Islet precursor cell (in vitro differentiated cells): ENCODE data around the gene FUS.
"Not testable (repeated sequence)": the region's sequence is repeated elsewhere in the genome, so short reads cannot be mapped to it uniquely, and the experiment has no call there.

Source experiments
- DNase-seq: peaks from one replicate; pipeline ENCODE4 v3.0.0-alpha.2; 2018

FUS gene

DNA sequence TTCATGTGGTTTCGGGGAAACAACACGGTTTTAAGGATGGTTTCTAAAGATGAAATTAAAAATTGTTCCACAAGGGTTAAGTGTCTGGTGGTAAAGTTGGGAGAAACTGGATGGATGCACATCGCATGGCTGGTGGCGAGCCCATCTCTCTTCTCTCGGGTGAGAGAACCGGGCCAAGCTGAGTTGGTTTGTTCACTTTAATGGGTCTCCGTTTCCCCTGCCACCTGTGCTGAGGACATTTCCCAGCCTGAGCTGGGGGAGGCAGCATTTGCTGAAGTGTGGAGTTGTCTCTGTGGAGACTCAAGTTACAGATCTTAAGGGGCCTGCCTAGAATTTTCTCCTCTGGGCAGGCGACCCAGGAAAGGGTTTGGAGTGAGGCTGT is 7.9 kb downstream of the FUS start:
- DNase-seq, result no peak

DNA sequence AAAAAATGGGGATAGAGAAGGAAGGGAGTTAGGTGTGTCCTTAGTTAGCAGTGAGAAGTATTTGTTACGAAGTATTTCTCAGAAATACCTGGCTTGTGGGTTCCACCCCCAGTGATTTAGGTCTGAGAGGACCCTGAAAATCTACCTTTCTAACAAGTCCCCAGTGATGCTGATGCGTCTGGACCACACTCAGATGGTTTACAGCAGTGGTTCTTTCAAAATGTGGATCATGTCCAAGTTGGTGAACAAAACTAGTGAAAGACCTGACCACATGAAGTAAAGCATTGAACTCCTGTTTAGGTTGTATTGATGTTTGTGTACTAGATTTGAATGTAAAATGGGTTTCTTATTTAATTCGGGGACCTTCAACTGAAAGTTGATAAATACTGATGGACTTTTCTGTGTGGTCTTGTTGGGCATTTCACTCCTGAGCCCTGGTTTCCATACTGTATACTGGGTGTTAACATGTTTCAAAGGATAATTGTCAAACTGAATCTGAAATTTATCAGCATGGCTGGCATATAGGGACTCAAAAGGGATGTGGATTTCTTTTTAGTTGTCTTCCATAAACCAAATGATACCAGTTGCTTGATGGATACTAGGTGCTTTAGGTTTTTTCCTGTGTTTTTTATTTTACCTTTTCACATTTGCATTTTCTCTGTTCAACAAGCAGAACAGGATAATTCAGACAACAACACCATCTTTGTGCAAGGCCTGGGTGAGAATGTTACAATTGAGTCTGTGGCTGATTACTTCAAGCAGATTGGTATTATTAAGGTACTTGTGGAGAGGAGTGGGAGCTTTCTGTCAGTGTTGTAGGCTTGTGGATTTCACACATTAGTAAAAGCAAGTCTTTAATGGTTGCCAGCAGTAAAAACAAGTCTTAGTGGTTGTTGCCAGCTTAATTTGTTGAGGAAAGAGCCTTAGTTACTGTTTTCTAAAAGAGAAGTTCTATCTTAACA is 8.8 kb downstream of the FUS start:
- no peak for DNase-seq

DNA sequence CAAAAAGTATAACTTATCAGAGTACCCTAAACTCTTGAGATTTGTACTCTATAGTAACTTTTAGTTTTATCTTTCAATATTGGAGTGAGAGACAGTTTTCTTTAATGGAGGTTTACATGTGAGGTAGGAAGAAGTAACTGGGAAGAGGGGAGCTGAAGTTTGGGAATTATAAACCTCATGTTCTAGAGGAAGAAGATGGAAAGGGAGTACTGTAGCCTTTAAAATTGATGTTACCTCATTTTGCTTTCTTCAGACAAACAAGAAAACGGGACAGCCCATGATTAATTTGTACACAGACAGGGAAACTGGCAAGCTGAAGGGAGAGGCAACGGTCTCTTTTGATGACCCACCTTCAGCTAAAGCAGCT is 9.5 kb downstream of the FUS start:
- DNase-seq, result no peak

DNA sequence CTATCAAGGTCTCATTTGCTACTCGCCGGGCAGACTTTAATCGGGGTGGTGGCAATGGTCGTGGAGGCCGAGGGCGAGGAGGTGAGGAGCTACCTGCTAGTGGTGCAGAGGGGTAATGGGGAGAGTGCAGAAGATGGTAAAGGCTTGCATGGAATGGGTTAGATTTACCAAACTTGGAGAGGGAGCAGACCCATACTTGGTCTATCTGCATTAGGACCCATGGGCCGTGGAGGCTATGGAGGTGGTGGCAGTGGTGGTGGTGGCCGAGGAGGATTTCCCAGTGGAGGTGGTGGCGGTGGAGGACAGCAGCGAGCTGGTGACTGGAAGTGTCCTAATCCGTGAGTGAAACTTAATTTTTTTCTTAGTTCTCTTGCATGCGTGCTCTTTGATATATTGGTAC is 10.1 kb downstream of the FUS start:
- no peak for DNase-seq

DNA sequence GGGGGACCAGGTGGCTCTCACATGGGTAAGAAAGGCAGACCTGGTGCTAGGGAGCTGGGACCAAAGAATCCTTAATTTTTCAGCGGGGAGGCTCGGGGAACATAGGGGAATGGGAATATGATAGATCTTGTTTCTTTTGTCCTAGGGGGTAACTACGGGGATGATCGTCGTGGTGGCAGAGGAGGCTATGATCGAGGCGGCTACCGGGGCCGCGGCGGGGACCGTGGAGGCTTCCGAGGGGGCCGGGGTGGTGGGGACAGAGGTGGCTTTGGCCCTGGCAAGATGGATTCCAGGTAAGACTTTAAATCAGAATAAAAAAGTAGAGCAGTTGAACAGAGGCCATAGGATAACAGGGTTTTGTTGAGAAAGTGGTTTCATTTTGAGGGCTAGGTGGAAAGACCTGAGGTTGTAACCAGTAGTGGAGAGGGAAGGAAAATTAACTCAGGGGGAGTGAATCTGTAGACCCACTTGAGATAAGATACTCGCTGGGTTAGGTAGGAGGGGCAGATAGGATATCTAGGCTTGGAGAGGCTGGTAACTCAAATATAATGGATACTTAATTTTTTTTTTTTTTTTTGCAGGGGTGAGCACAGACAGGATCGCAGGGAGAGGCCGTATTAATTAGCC is 11.0 kb downstream of the FUS start:
- no peak for DNase-seq

DNA sequence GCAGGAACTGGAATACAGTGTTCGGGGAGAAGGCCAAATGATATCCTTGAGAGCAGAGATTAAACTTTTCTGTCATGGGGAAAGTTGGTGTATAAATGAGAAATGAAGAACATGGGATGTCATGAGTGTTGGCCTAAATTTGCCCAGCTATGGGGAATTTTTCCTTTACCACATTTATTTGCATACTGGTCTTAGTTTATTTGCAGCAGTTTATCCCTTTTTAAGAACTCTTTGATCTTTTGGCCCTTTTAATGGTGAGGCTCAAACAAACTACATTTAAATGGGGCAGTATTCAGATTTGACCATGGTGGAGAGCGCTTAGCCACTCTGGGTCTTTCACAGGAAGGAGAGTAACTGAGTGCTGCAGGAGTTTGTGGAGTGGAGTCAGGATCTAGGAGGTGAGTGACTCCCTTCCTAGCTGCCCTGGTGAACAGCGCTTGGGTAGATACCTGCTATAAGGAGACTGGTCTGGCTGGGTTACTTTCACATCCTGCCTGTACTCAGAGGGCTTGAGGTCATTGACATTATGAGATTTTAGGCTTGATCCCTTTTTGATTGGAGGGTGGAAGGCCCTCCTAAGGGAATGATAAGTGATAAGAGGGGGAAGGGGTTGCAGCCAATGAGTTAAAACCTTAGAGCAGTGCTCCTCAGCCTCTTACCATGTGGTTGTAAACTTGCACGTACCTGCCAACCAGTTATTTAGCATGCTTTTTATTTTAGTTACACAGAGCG is 11.9 kb downstream of the FUS start:
- DNase-seq, result no peak

DNA sequence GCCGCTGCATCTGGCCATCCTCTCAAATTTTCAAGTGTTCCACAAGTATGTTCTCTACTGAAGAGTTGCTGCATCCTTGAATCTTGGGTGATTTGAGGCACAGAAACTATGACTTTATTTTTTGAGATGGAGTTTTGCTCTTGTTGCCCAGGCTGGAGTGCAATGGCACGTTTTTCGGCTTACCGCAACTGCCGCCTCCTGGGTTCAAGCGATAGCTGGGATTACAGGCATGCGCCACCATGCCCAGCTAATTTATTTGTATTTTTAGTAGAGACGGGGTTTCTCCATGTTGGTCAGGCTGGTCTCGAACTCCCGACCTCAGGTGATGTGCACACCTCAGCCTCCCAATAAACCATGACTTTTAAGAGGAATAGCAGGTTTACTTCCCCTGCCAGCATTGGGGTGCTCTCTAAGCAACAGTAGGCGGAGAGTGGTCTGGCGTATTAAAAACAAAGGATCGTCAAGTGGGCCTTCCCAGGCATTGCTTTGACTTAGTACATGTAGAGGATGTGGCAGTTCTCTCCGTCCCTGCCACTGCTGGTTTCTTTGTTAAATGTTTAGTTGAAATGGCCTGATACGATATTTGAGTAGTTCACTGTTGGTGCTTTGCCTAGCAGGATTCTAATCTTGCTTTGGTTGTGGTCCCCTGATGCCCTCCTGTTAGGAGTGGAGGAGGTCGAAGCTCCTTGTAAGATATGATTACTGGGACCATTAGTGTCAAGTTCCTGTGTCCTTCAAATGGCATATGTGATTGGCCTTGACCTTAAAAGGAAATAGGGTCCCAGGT is 13.1 kb downstream of the FUS start:
- DNase-seq, result no peak

DNA sequence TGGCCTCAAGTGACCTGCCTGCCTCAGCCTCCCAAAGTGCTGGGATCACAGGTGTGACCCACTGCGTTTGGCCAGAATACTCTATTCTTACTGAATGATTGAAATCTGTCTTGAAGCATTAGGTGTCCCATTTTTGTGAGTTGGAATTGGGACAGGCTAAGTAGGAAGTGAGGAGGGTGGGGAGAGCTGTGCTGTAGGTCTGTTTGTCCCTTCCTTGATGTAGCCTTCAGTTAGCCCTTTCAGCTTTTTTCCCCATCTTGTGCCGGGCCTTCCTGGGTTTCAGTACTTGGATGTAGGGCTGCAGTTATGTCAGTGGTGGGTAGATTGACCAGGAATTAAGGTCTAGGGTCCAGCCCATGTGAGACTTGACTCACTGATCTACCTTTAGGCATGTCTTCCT is 13.9 kb downstream of the FUS start:
- no peak for DNase-seq

DNA sequence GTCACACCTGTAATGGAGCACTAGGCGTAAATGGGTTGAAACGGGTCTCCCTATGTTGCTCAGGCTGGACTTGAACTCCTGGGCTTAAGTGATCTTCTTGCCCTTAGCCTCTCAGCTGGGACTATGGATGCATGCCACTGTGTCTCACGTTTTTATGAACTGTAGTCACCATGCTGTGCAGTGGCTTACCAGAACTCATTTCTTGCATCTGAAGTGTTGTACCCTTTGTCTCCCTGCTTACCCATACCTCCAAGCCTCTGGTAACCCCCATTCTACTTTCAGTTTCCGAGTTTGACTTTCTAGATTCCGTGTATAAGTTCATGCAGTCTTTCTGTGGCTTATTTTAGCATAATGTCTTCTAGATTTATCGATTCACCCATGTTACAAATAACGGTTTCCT is 15.0 kb downstream of the FUS start:
- no peak for DNase-seq

DNA sequence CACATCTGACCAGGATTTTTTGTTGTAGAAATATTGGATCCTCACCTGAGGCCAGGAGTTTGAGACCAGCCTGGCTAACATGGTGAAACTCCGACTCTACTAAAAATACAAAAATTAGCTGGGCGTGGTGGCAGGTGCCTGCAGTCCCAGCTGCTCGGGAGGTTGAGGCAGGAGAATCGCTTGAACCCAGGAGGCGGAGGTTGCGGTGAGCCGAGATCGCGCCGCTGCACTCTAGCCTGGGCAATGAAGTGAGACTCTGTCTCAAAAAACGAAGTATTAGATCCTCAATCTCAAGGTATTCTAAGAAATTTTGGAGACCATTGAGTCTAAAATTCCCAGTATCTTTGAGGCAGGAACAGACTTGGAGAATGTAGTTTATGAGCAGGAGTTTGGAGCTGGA is 15.9 kb downstream of the FUS start:
- not testable (repeated sequence) for DNase-seq

DNA sequence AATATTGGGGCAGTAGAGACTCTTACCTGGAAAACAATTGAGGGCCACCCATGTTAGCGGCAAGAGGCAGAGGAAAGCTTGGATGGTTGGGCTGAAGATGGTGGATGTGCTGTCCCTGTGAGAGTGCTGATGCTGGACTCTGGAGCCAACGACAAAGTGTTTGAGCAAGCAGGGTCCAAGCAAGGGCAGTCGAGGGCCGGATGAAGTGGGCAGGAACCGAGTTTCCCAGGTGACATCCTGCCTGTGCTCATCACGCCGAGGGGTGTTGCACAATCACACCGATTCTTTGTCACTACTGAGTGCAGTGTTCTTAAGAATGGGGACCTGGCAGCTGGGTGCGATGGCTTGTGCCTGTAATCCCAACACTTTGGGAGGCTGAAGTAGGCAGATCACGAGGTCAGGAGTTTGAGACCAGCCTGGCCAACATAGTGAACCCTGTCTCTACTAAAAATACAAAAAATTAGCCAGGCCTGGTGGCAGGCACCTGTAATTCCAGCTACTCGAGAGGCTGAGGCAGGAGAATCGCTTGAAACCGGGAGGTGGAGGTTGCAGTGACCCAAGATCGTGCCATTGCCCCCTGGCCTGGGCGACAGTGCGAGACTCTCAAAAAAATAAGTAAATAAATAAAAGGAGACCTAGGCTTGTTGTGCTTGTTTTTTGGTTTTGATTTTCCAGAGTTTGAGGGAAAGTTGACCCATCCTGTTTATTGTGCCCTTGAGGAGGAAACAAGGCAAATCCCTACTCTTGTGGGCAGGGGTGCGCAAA is 16.6 kb downstream of the FUS start:
- DNase-seq, result no peak

DNA sequence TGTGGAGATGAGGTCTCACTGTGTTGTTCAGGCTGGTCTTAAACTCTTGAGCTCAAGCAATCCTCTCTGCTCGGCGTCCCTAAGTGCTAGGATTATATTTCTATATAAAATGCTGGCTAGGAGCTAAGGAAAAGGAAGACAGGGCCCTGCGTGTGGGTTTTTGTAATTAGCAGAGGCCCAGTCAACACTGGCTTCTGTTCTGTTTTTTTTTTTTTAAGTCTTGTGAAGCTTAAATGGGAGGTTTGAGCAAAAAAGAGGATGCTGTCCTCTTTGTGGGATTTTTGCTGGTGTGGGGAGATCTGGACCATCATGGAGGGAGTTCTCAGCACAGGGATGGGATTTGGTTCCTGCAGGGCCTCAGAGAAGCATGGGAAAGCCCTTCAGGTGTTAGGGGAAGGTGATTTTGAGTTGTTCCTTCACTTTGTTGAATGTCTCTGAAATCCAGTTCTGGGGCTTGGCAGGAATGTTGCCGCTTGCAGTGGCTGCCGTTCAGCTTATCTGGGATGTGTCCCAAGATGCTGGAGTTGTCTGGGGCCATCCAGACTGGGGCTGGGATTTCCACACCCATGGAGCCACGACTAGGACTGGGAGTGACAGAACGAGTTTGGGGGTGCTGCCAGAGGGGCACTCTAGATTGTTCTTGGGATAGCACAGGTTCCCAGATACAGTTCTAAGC is 18.4 kb downstream of the FUS start:
- DNase-seq, result no peak

DNA sequence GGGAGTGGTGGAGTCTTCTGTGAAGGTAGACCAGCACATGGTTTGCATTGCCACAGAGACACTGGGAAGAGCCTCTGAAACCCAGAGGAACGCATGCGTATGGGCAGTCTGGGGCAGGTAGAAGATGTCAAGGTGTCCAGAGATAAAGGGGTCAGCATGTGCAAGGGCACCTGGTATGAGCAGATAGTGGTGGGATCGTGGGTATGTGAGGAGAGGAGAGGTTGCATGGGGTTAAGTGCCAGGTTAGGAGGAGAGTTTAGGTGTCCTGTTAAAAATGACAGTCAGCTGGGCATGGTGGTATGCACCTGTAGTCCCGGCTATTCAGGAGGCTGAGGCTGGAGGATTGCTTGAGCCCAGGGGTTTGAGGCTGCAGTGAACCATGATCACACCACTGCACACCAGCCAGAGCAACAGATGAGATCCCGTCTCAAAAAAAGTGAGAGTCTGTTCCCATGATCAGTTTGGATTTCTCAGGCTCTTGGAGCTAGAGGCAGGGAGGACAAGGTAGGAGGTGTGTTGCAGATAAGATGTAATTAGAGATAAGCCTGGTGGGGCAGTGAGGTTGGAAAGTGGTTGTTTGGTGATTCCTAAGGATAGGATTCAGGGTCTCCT is 19.6 kb downstream of the FUS start:
- no peak for DNase-seq

DNA sequence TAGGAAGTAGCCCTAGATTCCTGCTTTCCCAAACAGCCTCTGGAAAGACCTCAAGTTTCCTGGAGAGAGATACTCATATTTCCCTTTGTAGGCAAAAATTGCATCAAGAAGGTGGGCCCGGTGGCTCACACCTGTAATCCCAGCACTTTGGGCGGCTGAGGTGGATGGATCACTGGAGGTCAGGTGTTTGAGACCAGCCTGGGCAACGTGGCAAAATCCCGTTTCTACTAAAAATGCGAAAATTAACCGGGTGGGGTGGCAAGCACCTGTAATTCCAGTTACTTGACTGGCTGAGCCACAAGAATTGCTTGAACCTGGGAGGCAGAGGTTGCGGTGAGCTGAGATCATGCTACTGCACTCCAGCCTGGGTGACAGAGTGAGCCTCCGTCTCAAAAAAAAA is 20.2 kb downstream of the FUS start:
- not testable (repeated sequence) for DNase-seq

DNA sequence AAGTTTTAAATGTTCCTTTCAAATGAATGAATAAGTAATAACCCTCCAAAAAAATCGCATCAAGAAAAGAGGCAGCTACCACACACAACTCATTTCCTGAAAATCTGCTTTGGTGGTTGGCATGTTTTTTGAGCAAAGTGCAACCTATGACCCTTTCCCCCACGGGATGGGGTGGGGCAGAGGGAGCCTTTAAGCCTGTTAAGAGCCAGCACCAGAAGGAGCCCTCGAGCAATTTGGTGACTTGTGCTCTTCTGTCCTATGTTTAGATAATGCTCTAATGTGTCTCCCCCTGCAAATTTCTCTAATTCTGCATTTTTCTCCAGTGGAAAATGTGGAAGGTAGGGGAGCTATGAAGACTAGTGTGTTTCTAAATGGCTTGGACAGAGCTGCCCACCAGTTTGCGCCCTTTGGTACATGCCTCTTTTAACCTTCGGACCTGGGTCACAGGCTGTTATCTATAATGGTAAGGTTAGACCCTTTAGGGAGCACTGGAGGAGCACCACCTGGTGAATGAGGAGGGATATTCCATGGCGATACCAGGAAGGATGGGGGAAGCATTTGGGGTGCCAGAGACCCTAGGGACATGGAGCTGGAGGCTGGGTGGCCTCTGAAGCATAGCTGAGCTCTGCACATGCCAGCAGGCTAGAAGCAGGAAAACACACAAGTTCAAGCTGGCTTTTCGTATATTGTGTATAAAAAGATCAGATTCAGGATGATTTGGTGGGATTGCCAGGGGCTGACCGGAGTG is 21.1 kb downstream of the FUS start:
- peak; percentile 56 for DNase-seq

DNA sequence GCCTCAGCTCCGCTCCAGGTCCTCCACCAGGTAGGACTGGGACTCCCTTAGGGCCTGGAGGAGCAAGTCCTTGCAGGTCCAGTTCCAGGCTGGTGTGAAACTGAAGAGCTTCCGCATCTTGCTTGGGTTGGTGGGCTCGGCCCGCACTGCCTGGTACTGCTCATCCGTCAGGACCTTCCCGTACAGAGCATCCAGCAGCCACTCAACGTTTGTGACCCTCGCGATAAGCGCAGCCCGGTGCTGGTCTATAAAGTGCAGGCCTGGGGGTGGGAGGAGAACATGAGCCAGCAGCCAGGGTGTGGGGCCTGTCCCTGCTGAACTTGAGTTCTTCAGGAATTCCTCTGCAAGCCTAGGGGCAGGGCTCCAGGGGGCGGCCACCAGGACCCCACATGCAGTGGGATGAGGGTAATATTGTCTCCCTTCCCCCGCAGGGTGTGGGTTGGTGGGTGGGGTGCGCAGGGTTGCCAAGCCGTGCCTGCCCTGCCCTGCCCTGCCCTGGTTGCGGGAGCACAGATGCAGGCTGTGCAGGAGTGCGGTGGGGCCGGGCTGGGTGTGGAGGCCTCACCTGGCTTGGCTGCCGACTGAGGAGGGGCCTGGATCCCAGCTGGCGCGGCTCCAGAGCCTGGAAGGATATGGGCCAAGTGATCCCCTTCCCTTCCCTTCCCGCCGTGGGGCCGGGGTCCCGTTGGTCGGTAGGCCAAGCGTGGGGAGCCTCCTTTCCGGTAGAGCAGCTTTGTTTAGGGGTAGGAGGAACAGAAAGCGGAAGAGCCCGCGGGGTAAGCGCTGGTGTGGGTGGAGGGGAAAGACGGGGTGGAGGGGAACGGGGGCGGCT is 21.9 kb downstream of the FUS start:
- peak; percentile 87 for DNase-seq

DNA sequence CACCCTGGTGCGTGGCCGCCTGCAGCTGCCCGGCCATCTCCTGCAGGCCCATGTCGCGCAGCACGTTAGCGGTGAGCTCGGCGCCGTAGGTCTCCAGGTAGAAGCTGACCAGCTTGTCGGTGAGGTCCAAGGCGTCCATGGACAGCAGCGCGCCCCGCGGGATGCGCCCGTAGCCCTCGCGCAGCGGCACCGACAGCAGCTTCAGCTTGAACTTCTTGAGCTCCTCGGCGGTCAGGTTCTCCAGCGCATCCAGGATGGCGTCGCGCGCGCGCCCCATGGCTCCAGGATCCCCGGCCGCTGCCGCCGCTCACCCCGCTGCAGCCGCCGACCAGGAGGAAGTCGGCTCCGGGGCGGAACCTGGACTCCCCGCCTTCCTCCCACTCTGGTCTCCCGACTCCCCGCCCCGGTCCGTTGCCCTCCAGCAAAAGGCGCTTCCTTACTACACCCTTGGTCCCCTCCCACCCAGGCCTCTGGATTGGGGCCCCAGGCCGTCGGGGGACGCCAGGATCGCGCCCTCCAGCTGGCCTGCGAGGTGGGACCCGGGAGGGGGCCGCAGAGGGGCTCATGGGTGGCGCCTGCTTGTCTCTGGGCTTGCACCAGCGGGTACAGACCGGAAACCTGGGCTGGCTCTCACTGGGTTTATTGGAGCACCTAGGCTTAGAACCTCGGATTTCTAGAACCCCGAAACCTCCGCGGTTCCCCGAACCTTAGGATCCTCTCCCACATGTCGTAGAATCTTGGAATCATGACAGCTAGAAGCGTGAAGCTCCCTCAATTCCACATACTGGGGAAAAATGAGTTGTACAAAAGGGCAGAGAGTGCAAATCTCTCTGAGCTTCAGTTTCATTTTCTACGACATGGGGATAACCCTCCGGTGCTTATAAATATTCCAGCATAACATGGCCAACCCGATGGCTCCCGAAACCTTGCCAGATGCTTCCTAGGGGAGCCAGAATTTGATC is 22.8 kb downstream of the FUS start, which contains the start of gene PYCARD:
TSS of gene PYCARD (minus strand) at position 347 of the 962 bp plus-strand sequence. CDS start at position 277, 70 bp downstream.
- peak; percentile 79 for DNase-seq
